Measurements from ENCODE around the gene EXD3. TPM values are rescaled to one million over a fixed set of nuclear protein-coding genes. Genes with fewer than 3 reads are reported as not detected.

The EXD3 gene
- total and polyA plus RNA-seq, 2 of the 13 experiments (the other 11 are each of a cell fraction or from before 2014, with no cell fraction given), result 2.7 to 4.8 TPM

GRCh38 chr9:137423514-137424291 lies 741 bp upstream of the EXD3 start (continued):
- TF ChIP-seq, protein P1, sequence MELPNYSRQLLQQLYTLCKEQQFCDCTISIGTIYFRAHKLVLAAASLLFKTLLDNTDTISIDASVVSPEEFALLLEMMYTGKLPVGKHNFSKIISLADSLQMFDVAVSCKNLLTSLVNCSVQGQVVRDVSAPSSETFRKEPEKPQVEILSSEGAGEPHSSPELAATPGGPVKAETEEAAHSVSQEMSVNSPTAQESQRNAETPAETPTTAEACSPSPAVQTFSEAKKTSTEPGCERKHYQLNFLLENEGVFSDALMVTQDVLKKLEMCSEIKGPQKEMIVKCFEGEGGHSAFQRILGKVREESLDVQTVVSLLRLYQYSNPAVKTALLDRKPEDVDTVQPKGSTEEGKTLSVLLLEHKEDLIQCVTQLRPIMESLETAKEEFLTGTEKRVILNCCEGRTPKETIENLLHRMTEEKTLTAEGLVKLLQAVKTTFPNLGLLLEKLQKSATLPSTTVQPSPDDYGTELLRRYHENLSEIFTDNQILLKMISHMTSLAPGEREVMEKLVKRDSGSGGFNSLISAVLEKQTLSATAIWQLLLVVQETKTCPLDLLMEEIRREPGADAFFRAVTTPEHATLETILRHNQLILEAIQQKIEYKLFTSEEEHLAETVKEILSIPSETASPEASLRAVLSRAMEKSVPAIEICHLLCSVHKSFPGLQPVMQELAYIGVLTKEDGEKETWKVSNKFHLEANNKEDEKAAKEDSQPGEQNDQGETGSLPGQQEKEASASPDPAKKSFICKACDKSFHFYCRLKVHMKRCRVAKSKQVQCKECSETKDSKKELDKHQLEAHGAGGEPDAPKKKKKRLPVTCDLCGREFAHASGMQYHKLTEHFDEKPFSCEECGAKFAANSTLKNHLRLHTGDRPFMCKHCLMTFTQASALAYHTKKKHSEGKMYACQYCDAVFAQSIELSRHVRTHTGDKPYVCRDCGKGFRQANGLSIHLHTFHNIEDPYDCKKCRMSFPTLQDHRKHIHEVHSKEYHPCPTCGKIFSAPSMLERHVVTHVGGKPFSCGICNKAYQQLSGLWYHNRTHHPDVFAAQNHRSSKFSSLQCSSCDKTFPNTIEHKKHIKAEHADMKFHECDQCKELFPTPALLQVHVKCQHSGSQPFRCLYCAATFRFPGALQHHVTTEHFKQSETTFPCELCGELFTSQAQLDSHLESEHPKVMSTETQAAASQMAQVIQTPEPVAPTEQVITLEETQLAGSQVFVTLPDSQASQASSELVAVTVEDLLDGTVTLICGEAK (IDR thresholded peaks at IDR 0.05), result no peak
- TF ChIP-seq, protein P1 (CRISPR knock-in tag; IDR thresholded peaks at IDR 0.05), result no peak
- no peak for TF ChIP-seq ZBTB44 (CRISPR knock-in tag; IDR thresholded peaks at IDR 0.05)
- TF ChIP-seq BRD4 (CRISPR knock-in tag; IDR thresholded peaks at IDR 0.05), result 0 out of 2 replicates have a peak, but pooled peaks have one; percentile 28
- TF ChIP-seq, protein P2, sequence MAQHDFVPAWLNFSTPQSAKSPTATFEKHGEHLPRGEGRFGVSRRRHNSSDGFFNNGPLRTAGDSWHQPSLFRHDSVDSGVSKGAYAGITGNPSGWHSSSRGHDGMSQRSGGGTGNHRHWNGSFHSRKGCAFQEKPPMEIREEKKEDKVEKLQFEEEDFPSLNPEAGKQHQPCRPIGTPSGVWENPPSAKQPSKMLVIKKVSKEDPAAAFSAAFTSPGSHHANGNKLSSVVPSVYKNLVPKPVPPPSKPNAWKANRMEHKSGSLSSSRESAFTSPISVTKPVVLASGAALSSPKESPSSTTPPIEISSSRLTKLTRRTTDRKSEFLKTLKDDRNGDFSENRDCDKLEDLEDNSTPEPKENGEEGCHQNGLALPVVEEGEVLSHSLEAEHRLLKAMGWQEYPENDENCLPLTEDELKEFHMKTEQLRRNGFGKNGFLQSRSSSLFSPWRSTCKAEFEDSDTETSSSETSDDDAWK (CRISPR knock-in tag; IDR thresholded peaks at IDR 0.05), result no peak
- peak; percentile 49; the same call in 1 of the 2 replicates for TF ChIP-seq TBX2 (CRISPR knock-in tag; IDR thresholded peaks at IDR 0.05; ENCODE audit: borderline replicate concordance)
- TF ChIP-seq ZNF331 (CRISPR knock-in tag; IDR thresholded peaks at IDR 0.05), result no peak
- TF ChIP-seq HNF4G (IDR thresholded peaks at IDR 0.05; ENCODE audit: borderline replicate concordance, low read depth, low read length), result no peak
- TF ChIP-seq HNF4G (CRISPR knock-in tag; IDR thresholded peaks at IDR 0.05; ENCODE audit: borderline replicate concordance, low read depth), result 0 out of 2 replicates have a peak, but pooled peaks have one; percentile 3
- 0 out of 2 replicates have a peak, but pooled peaks have one; percentile 16 for TF ChIP-seq ZBTB7A (CRISPR knock-in tag; IDR thresholded peaks at IDR 0.05)
- TF ChIP-seq U2AF2 (IDR thresholded peaks at IDR 0.05; ENCODE audit: low read depth, low read length), result no peak
- TF ChIP-seq, protein P3, sequence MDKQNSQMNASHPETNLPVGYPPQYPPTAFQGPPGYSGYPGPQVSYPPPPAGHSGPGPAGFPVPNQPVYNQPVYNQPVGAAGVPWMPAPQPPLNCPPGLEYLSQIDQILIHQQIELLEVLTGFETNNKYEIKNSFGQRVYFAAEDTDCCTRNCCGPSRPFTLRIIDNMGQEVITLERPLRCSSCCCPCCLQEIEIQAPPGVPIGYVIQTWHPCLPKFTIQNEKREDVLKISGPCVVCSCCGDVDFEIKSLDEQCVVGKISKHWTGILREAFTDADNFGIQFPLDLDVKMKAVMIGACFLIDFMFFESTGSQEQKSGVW (CRISPR knock-in tag; IDR thresholded peaks at IDR 0.05; ENCODE audit: borderline replicate concordance), result no peak
- TF ChIP-seq ZNF768 (CRISPR knock-in tag; IDR thresholded peaks at IDR 0.05), result peak; percentile 13; the same call in 1 of the 2 replicates
- TF ChIP-seq NPAS2 (CRISPR knock-in tag; IDR thresholded peaks at IDR 0.05; ENCODE audit: borderline replicate concordance), result no peak
- no peak for TF ChIP-seq CC2D1A (CRISPR knock-in tag; IDR thresholded peaks at IDR 0.05)
